NCI-H82 treated with DMSO at 0.1 percent for 48 hours (cell line): Measurements from ENCODE around the gene LRP2.
"Not testable (repeated sequence)": the region's sequence is repeated elsewhere in the genome, so short reads cannot be mapped to it uniquely, and the experiment has no call there.

Source experiments
- DNase-seq: peaks from one replicate; lab custom pipeline; 2025; ENCODE audit not compliant: unreplicated experiment; lab: John Stamatoyannopoulos, UW

Gene LRP2

GRCh38 chr2:169348321-169349024 is 13.9 kb downstream of the LRP2 start:
- DNase-seq: no peak

- DNase-seq: no peak
Measured at GRCh38 chr2:169345486-169346437, 16.6 kb downstream of the LRP2 start.

DNA sequence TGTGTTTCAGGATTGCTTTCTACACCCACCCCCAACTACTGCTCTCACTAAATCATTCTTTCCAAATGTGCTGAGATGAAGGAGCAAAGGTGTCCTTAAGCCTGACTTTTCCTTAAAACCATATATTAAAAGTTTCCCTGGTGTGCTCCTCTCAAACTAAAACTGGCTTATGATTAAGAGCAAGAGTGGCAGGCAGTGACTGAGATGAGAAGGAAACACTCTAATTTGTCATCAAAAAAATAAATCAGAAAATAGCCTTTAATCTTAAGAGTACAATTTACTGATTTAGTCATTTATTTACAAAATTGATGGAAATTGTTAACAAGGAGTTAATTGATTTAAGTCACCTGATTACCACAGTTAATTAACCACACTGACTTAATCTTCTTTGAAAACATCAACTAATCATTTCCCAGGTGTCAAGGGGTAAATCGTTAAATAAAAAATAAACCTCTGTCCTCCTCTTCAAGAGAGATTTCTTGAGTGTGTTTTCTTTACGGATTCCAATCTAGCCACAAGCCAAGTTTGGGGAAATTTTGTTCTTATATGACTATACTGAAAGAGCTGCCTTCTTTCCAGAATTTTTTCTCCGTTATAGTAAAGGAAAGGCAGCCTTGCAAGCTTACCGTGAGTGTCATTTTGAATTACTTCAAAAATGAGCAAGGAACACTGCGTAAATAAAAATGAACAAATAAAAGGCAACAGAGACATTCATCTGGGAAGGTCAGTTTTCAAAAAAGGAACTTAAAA is 17.4 kb downstream of the LRP2 start:
- DNase-seq: no peak

GRCh38 chr2:169343202-169343601 is 19.1 kb downstream of the LRP2 start:
- no peak for DNase-seq

DNA sequence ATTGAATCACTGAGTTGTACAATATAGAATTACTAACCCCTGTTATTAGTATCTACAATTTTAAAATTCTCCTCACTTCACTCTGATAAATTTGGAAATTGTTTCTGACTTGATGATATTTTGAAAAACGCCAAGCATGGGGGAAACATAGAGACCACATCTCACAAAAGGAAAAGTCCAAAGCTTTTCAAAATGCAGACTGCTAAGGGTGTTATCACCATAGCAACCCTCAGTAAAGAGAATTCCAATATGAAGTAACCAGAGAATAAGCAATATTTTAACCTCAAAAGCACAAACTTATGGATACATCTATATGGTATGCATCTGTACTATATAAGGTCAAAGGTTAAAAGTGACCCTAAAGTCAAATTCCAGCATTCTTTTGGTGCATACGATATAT is 22.7 kb downstream of the LRP2 start:
- DNase-seq: no peak

- no peak for DNase-seq
Measured at GRCh38 chr2:169336695-169337094, 25.6 kb downstream of the LRP2 start.

DNA sequence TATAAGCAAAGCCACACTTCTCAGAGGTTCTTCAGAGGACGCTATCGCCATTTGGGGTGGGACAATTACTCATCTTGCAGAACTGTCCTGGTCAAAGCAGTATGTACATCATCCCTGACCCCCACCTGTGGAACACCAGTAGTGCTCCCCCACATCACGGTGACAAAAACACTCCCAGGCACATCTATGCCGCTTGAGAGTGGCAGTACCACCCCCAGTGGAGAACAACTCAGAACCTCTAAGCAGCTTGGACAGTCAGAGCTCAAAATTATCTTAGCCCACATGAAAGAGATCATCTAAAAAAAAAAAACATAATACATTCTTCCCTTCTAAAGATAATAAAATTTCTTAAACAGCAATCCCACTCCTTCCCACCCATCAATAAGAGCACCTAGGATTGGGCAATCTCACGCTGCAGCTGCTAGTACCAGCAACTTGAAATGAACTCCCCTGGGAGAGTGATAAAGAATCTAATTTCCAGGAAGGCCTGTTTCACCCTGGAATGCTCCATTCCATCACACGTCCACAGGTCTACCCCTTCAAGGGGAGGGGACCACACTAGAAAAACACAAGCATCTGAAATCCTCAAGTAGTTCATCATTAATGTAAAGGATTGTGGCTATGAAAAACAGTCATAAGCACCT is 31.7 kb downstream of the LRP2 start:
- no peak for DNase-seq

DNA sequence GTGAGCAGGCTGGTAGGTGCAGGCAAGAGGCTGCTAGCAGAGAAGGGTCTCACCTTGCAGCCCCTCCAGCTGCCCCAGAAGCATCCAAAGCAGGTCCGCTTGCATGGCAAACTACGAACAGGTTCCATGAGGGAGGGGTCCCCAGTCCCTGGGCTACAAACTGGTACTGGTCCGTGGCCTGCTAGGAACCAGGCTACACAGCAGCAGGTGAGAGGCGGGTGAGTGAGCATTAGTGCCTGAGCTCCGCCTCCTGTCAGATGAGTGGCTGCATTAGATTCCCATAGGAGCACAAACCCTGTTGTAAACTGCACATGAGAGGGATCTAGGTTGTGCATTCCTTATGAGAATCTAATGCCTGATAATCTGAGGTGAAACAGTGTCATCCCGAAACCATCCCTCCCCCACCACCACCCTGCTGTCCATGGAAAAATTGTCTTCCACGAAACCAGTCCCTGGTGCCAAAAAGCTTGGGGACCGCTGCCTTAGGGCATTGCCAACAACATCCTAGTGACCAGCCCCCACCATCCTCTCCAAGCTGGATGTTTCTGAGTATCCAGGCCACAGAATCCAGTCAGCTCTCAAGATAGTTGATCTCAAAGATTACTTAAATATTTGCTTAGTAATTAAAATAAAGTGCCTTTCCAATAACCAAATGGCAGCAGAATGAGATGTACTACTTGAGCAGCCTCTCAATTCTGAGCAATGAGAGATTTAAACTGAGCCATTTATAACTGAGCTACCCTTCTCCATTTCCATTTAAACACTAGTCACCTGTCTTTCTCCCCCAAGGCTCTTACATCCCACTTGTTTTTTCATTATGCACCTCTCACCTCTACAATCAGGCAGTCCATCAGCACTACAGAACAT is 32.4 kb downstream of the LRP2 start:
- no peak for DNase-seq

GRCh38 chr2:169328785-169329184 is 33.5 kb downstream of the LRP2 start:
- DNase-seq: no peak

- DNase-seq: not testable (repeated sequence)
Measured at GRCh38 chr2:169327837-169328236, 34.5 kb downstream of the LRP2 start.

DNA sequence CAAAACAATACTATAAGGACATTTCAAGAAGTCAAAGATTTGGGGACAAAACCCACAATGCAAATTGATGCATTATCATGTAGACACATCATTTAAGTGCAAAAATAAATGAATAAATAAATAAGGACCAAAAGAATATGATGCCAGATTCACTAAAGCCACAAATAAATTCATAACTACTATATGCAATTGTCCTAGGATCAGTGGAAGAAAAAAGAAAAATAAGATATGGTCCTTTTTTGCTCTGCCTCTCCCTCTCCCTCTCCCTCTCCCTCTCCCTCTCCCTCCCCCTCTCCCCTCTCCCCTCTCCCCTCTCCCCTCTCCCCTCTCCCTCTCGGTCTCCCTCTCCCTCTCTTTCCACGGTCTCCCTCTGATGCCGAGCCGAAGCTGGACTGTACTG is 36.4 kb downstream of the LRP2 start:
- not testable (repeated sequence) for DNase-seq

DNA sequence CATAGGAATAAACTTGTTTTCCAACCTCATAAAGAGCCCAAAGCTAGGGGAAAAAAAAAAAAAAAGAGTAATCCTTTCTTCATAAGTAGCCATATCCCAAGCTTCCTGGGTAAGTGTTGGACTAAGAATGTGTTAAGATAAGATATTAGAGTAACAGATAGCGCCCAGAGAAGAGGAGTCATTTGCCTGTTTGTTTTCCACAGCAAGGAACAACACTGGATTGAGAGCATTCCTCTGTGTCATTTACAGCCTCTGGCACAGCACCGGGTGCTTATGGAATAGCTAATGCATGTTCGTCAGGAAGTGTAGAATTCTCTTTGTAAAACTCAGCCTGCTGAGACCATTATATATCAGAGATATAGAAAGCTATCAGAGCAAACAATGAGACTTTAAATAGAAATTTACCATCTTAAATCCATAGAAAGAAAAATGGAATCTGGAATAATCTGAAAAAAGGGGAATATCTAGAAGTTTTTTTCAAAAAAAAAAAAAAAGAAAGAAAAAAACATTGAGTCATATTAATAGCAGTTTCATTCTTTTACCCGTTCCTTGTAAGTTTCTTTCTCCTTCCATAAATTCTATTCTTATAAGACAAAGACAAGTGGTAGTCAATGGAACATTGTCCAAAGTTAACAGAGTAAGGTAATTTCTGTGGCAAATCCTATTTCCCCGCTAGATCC is 37.6 kb downstream of the LRP2 start:
- DNase-seq: no peak

GRCh38 chr2:169323841-169324240 is 38.5 kb downstream of the LRP2 start:
- DNase-seq: no peak

- DNase-seq: no peak
Measured at GRCh38 chr2:169320561-169320960, 41.8 kb downstream of the LRP2 start.

DNA sequence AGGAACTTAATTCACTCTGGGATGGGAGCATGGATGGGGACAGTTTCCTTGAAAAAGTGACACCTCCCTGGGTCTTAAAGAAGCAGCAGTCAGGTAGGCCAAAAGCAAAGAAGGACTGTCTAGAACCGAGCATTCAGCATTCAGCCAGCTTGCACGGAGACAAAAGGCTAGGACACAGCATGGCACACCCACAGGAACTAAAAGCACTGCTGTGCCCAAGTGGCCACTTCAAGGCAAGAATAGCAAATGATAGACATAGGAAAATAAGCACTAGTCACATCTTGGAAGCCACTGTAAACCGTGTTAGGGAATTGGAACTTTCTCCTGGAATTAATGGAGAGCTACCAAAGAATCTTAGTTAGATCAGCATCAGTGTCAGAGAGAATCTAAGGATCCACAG is 47.0 kb downstream of the LRP2 start:
- DNase-seq: no peak

DNA sequence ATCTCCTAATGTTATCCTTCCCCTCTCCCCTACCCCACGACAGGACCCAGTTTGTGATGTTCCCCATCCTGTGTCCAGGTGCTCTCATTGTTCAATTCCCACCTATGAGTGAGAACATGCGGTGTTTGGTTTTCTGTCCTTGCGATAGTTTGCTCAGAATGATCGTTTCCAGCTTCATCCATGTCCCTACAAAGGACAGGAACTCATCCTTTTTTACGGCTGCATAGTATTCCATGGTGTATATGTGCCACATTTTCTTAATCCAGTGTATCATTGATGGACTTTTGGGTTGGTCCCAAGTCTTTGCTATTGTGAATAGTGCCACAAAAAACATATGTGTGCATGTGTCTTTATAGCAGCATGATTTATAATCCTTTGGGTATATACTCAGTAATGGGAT is 54.0 kb downstream of the LRP2 start:
- DNase-seq: not testable (repeated sequence)

DNA sequence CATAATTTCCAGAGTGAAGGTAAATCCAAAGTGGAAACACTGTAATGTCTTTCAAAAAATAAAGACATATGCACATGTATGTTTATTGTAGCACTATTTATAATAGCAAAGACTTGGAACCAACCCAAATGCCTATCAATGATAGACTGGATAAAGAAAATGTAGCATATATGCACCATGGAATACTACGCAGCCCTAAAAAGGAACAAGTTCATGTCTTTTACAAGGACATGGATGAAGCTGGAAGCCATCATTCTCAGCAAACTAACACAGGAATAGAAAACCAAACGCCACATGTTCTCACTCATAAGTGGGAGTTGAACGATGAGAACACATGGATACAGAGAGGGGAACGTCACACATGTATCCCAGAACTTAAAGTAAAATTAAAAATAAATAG is 57.6 kb downstream of the LRP2 start:
- DNase-seq: not testable (repeated sequence)

- no peak for DNase-seq
Measured at GRCh38 chr2:169303579-169304305, 58.6 kb downstream of the LRP2 start.

DNA sequence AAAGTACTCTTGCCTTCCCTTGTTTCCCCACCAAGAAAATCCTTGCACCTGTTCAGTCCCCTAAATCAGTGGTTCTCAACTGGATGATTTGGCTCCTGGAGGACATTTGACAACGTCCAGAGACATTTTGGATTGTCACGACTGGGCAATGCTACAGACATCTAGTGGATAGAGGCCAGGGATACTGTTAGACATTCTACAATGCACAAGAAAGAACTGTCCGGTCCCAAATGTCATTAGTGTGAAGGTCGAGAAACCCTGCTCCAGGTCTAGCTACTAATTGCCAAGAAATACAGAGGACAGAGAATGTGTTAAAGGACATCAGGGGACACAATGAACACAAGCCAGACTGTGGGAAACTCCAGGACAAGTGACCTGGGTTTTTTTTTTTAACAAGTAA is 60.0 kb downstream of the LRP2 start:
- no peak for DNase-seq
